ENCODE measurements around the gene KRABD2.
A peak's percentile ranks its signal among the peaks of the same experiment; 100 is the strongest.

Gene KRABD2

GRCh38 chr17:8332128-8332527 lies 44.4 kb downstream of the KRABD2 start:
- no peak for DNase-seq (ENCODE audit: low read depth, low spot score)
- Histone ChIP-seq H3K9ac (ENCODE audit: insufficient read length, low read depth) (no peak overlapping the region), H3K4me3 (ENCODE audit: insufficient read length, low read depth) (no peak overlapping the region), H3K27me3 (ENCODE audit: insufficient read depth, insufficient read length) (peaks cover 9% of the 10 kb centered on the region), H3K4me1 (ENCODE audit: insufficient read depth, insufficient read length) (peaks cover 3% of the 10 kb centered on the region), H3K36me3 (ENCODE audit: insufficient read depth, insufficient read length, low read length) (no peaks in the 10 kb centered on the region), H3K9me3 (ENCODE audit: insufficient read depth, low read length) (no peaks in the 10 kb centered on the region)
- TF ChIP-seq ZNF274 (IDR thresholded peaks at IDR 0.05; ENCODE audit: low read depth, low read length), result no peak

- peaks cover 15% of the 10 kb centered on the region for H3K27me3 ChIP-seq (ENCODE audit: insufficient read depth, insufficient read length)
- no peak for DNase-seq (ENCODE audit: low read depth, low spot score)
- no peak for TF ChIP-seq SUZ12 (IDR thresholded peaks at IDR 0.05; ENCODE audit: extremely low read depth, insufficient read depth, insufficient read length)
- no peak for TF ChIP-seq ZNF274 (IDR thresholded peaks at IDR 0.05; ENCODE audit: low read depth, low read length)
- no peak for TF ChIP-seq YY1 (IDR thresholded peaks at IDR 0.05; ENCODE audit: insufficient read depth, insufficient read length)
- no peaks in the 10 kb centered on the region for H3K9me3 ChIP-seq (ENCODE audit: insufficient read depth, low read length)
- no peaks in the 10 kb centered on the region for H3K4me1 ChIP-seq (ENCODE audit: insufficient read depth, insufficient read length)
- H3K4me3 ChIP-seq (ENCODE audit: insufficient read length, low read depth), result peak overlapping the region; percentile 59
- H3K36me3 ChIP-seq (ENCODE audit: insufficient read depth, insufficient read length, low read length), result no peaks in the 10 kb centered on the region
- peak overlapping the region; percentile 84 for H3K9ac ChIP-seq (ENCODE audit: insufficient read length, low read depth)
Measured at GRCh38 chr17:8327303-8327649, 49.2 kb downstream of the KRABD2 start.

Measured in NT2/D1 (cell line).